SK-N-SH treated with all-trans-retinoic acid at 6 μM for 48 hours (cell line): Measurements from ENCODE around the gene ENHO.

Experiments used
- ATAC-seq: fragments of 200-7000 bp; cut with Tn5 transposase; 3 replicates; pipeline ENCODE4 v1.9.1; 2020; ENCODE audit warnings: mild to moderate bottlenecking, moderate library complexity
- ARNTL ChIP-seq: fragments of 450-650 bp; formaldehyde crosslinking; IDR thresholded peaks from 2 replicates; pipeline ENCODE4 v1.5.0; 2020; ENCODE audit warnings: low read depth, mild to moderate bottlenecking, moderate library complexity, borderline replicate concordance
- BACH2 ChIP-seq: fragments of 250-450 bp; sonication (Bioruptor Pico); IDR thresholded peaks from 2 replicates; pipeline ENCODE4 v1.9.0; 2021; ENCODE audit warnings: mild to moderate bottlenecking, borderline replicate concordance
- CSDC2 ChIP-seq: fragments of 250-450 bp; sonication (Bioruptor Pico); IDR thresholded peaks from 2 replicates; pipeline ENCODE4 v1.5.0; 2020; ENCODE audit warnings: mild to moderate bottlenecking, moderate library complexity
- CSRNP3 ChIP-seq: fragments of 250-450 bp; sonication (Bioruptor Pico); IDR thresholded peaks from 2 replicates; pipeline ENCODE4 v1.5.1; 2021; ENCODE audit warnings: mild to moderate bottlenecking, moderate library complexity
- GLIS3 ChIP-seq: fragments of 250-450 bp; sonication (Bioruptor Pico); IDR thresholded peaks from 2 replicates; pipeline ENCODE4 v1.5.0; 2020; ENCODE audit warnings: mild to moderate bottlenecking, moderate library complexity
- ISL1 ChIP-seq: fragments of 250-450 bp; sonication (Bioruptor Pico); IDR thresholded peaks from 2 replicates; pipeline ENCODE4 v2.1.2; 2022; ENCODE audit warnings: mild to moderate bottlenecking, moderate library complexity
- OSR1 ChIP-seq: fragments of 250-450 bp; sonication (Bioruptor Pico); IDR thresholded peaks from 2 replicates; pipeline ENCODE4 v1.8.0; 2022; ENCODE audit warnings: moderate library complexity, mild to moderate bottlenecking, inconsistent platforms
- POU6F1 ChIP-seq: fragments of 250-450 bp; sonication (Bioruptor Pico); IDR thresholded peaks from 2 replicates; pipeline ENCODE4 v1.8.0; 2021; ENCODE audit warnings: low read depth, mild to moderate bottlenecking, moderate library complexity, borderline replicate concordance
- PPARA ChIP-seq: fragments of 250-450 bp; sonication (Bioruptor Pico); IDR thresholded peaks from 2 replicates; pipeline ENCODE4 v1.5.0; 2020; ENCODE audit warnings: mild to moderate bottlenecking, borderline replicate concordance
- RARB ChIP-seq: fragments of 250-450 bp; sonication (Bioruptor Pico); IDR thresholded peaks from 2 replicates; pipeline ENCODE4 v1.8.0; 2021; ENCODE audit warnings: mild to moderate bottlenecking, moderate library complexity
- SNAI2 ChIP-seq: fragments of 250-450 bp; sonication (Bioruptor Pico); IDR thresholded peaks from 2 replicates; pipeline ENCODE4 v1.5.0; 2020; ENCODE audit warnings: mild to moderate bottlenecking, moderate library complexity
- TCF4 ChIP-seq: fragments of 250-450 bp; sonication (Bioruptor Pico); IDR thresholded peaks from 2 replicates; pipeline ENCODE4 v1.8.0; 2021; ENCODE audit warnings: mild to moderate bottlenecking, moderate library complexity, borderline replicate concordance
- TOX ChIP-seq: fragments of 250-450 bp; sonication (Bioruptor Pico); IDR thresholded peaks from 2 replicates; pipeline ENCODE4 v1.8.0; 2021; ENCODE audit warnings: mild to moderate bottlenecking, moderate library complexity, borderline replicate concordance
- TSHZ2 ChIP-seq: fragments of 250-450 bp; sonication (Bioruptor Pico); IDR thresholded peaks from 2 replicates; pipeline ENCODE4 v1.5.0; 2020; ENCODE audit warnings: mild to moderate bottlenecking, moderate library complexity
- ZFP3 ChIP-seq: fragments of 250-450 bp; sonication (Bioruptor Pico); IDR thresholded peaks from 2 replicates; pipeline ENCODE4 v1.5.0; 2020; ENCODE audit warnings: mild to moderate bottlenecking, moderate library complexity
- ZFP30 ChIP-seq: fragments of 450-650 bp; formaldehyde crosslinking; IDR thresholded peaks from 2 replicates; pipeline ENCODE4 v1.5.0; 2022; ENCODE audit warnings: mild to moderate bottlenecking, moderate library complexity
- ZNF565 ChIP-seq: fragments of 450-650 bp; formaldehyde crosslinking; conservative IDR thresholded peaks from 2 replicates; pipeline ENCODE4 v1.5.0; 2020; ENCODE audit warnings: low read depth, mild to moderate bottlenecking, moderate library complexity
- ZNF70 ChIP-seq: fragments of 450-650 bp; formaldehyde crosslinking; IDR thresholded peaks from 2 replicates; pipeline ENCODE4 v1.5.0; 2020; ENCODE audit warnings: mild to moderate bottlenecking, moderate library complexity
- ZNF8 ChIP-seq: fragments of 450-650 bp; formaldehyde crosslinking; IDR thresholded peaks from 2 replicates; pipeline ENCODE4 v1.5.0; 2020; ENCODE audit warnings: mild to moderate bottlenecking, moderate library complexity

Gene ENHO

GRCh38 chr9:34477541-34477940 lies 45.2 kb downstream of the ENHO start:
- TF ChIP-seq ZNF70 (CRISPR knock-in tag) = no peak
- TF ChIP-seq ZNF565 (CRISPR knock-in tag) = no peak
- TF ChIP-seq ISL1 (CRISPR knock-in tag) = no peak
- no peak for TF ChIP-seq RARB
- no peak for TF ChIP-seq POU6F1
- TF ChIP-seq ZFP3 (CRISPR knock-in tag) = no peak
- TF ChIP-seq OSR1 (CRISPR knock-in tag) = no peak
- TF ChIP-seq CSRNP3 (CRISPR knock-in tag) = no peak
- TF ChIP-seq CSDC2 (CRISPR knock-in tag) = no peak
- no peak for TF ChIP-seq TCF4 (CRISPR knock-in tag)
- no peak for TF ChIP-seq ARNTL
- no peak for ATAC-seq

GRCh38 chr9:34475097-34475496 lies 47.7 kb downstream of the ENHO start:
- no peak for ATAC-seq
- TF ChIP-seq CSDC2 (CRISPR knock-in tag) = no peak
- TF ChIP-seq GLIS3 (CRISPR knock-in tag) = no peak
- no peak for TF ChIP-seq ZFP3 (CRISPR knock-in tag)
- TF ChIP-seq ARNTL = no peak
- TF ChIP-seq ZNF70 (CRISPR knock-in tag) = no peak
- no peak for TF ChIP-seq BACH2 (CRISPR knock-in tag)
- TF ChIP-seq TSHZ2 (CRISPR knock-in tag) = no peak
- no peak for TF ChIP-seq PPARA (CRISPR knock-in tag)
- no peak for TF ChIP-seq ZFP30 (CRISPR knock-in tag)
- TF ChIP-seq CSRNP3 (CRISPR knock-in tag) = no peak
- TF ChIP-seq ZNF565 (CRISPR knock-in tag) = no peak
- no peak for TF ChIP-seq SNAI2
- no peak for TF ChIP-seq TOX (CRISPR knock-in tag)
- TF ChIP-seq ZNF8 (CRISPR knock-in tag) = no peak
- TF ChIP-seq RARB = no peak
- TF ChIP-seq, all 23 proteins: peak for 0
